Measurements from ENCODE around the gene PCIF1. TPM values are rescaled to one million over a fixed set of nuclear protein-coding genes. Genes with fewer than 3 reads are reported as not detected.
A peak's percentile ranks its signal among the peaks of the same experiment; 100 is the strongest.

The PCIF1 gene
- total RNA-seq, 1 donor = 9.1 TPM

DNA sequence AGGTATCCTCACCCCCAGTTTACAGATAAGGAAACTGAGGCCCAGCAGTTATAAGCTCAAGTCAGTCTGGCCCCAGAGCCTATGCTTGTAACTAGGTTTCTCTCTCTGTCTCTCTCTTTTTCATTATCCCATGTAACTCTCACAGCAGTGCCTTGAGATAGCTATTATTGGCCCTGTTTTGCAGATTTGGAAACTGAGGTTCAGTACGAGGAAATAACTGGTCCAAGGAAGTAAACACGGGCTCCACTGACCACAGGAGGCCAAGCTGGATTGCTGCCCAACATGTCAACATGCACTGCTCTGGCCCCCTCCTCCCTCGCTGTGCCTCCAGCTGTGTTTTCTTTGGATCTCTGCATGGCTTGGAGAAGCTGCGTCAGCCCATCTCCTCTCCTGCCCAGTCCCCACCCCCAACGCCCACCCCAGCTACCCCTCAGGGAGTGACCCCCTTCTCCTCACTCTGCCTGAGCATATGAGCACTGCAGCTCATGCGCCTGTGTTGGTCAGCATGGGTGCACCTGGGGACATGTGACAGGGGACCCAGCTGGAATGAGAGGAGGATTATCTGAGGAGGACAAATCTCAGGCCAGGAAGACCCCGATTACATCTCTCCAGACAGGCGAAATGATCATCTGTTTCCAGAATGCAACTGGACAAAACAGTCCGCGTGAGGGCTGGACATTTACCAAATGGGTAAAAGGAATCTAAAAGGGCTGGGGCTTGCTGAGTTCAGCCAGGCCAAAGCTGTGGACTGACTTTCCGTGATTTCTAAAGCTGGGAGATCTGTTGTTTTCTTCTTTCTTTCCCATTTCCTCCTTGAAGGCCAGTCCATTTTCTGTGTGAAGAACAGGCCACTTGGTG lies 14.7 kb upstream of the PCIF1 start:
- no peak overlapping the region for H3K4me3 ChIP-seq (ENCODE audit: low read depth, low read length)
- TF ChIP-seq, protein P1, sequence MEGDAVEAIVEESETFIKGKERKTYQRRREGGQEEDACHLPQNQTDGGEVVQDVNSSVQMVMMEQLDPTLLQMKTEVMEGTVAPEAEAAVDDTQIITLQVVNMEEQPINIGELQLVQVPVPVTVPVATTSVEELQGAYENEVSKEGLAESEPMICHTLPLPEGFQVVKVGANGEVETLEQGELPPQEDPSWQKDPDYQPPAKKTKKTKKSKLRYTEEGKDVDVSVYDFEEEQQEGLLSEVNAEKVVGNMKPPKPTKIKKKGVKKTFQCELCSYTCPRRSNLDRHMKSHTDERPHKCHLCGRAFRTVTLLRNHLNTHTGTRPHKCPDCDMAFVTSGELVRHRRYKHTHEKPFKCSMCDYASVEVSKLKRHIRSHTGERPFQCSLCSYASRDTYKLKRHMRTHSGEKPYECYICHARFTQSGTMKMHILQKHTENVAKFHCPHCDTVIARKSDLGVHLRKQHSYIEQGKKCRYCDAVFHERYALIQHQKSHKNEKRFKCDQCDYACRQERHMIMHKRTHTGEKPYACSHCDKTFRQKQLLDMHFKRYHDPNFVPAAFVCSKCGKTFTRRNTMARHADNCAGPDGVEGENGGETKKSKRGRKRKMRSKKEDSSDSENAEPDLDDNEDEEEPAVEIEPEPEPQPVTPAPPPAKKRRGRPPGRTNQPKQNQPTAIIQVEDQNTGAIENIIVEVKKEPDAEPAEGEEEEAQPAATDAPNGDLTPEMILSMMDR (IDR thresholded peaks at IDR 0.05; ENCODE audit: insufficient read depth, low read depth, low read length) = no peak
- DNase-seq (ENCODE audit: low read depth) = peak; percentile 84

- no peak overlapping the region for H3K4me3 ChIP-seq (ENCODE audit: low read depth, low read length)
- TF ChIP-seq, protein P1 (IDR thresholded peaks at IDR 0.05; ENCODE audit: insufficient read depth, low read depth, low read length) = no peak
- DNase-seq (ENCODE audit: low read depth) = peak; percentile 46
These were observed 13.8 kb upstream of the PCIF1 start for GRCh38 chr20:45920462-45921336.

- H3K4me3 ChIP-seq (ENCODE audit: low read depth, low read length) = no peak overlapping the region
- no peak for DNase-seq (ENCODE audit: low read depth)
- TF ChIP-seq, protein P1 (IDR thresholded peaks at IDR 0.05; ENCODE audit: insufficient read depth, low read depth, low read length) = no peak
These were observed 12.9 kb upstream of the PCIF1 start for GRCh38 chr20:45921337-45922189.

DNA sequence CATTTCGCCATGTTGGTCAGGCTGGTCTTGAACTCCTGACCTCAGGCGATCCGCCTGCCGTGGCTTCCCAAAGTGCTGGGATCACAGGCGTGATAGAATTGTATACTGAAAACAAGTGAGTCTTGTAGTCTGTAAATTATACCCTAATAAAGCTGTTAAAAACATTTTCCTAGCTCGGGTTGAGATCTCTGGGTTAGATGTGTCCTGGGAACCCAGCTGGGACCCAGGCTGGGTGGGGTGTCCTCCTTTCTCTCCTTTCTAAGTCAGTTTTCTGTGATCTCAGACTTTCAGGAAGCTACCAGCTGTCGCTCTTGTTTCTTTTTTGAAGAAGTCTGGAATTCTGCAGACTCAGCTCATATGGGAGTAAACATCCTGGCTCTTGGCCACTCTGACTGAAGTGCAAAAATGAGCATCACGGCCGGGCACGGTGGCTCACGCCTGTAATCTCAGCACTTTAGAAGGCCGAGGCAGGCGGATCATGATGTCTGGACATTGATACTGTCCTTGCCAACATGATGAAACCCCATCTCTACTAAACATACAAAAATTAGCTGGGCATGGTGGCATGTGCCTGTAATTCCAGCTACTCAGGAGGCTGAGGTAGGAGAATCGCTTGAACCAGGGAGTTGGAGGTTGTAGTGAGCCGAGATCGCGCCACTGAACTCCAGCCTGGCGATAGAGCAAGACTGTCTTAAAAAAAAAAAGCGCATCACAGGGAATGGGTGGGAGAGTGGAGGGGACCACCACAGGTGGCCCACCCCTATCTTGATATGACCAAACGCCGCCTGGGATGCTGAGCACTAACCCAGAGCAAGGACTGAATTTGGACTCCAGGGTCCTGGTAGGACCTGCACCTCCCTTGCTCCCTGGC lies 9.9 kb upstream of the PCIF1 start:
- TF ChIP-seq, protein P1 (IDR thresholded peaks at IDR 0.05; ENCODE audit: insufficient read depth, low read depth, low read length) = no peak
- DNase-seq (ENCODE audit: low read depth) = peak; percentile 92
- no peak overlapping the region for H3K4me3 ChIP-seq (ENCODE audit: low read depth, low read length)

- TF ChIP-seq, protein P1 (IDR thresholded peaks at IDR 0.05; ENCODE audit: insufficient read depth, low read depth, low read length) = no peak
- no peak for DNase-seq (ENCODE audit: low read depth)
- H3K4me3 ChIP-seq (ENCODE audit: low read depth, low read length) = no peak overlapping the region
These were observed 8.5 kb upstream of the PCIF1 start for GRCh38 chr20:45925821-45926506.
